HepG2 (cell line): ENCODE data around the gene SASH1. TPM values are rescaled to one million over a fixed set of nuclear protein-coding genes. Genes with fewer than 3 reads are reported as not detected.

Source experiments
- ATAC-seq: fragments of 200-7000 bp; cut with Tn5 transposase; 3 replicates; pipeline ENCODE4 v1.9.1; 2020; ENCODE audit warnings: mild to moderate bottlenecking, moderate library complexity
- BruUV-seq: library from RNA; stranded (reverse); fragments of 400-500 nt; replicated peaks from 2 replicates; lab custom pipeline; 2021; lab: Mats Ljungman, UMichigan
- CTCF ChIA-PET: fragments of 300-600 bp; formaldehyde crosslinking; extraction: SDS; loops from one replicate; lab custom pipeline; 2021; ENCODE audit warnings: low total read pairs, inconsistent platforms, low intra/inter-chr PET ratio; lab: Yijun Ruan, JAX
- POLR2A ChIA-PET: fragments of 350-600 bp; sonication (Branson Sonifier 250); formaldehyde crosslinking; loops from one replicate; lab custom pipeline; 2020; ENCODE audit warnings: antibody characterized with exemption, inconsistent platforms; lab: Yijun Ruan, JAX
- DNase-seq: peaks from one replicate; pipeline ENCODE4 v3.0.0-alpha.2; 2015; ENCODE audit warnings: low spot score
- FAIRE-seq: peaks from 3 replicates; lab custom pipeline; 2011; peaks lifted over from hg19 to GRCh38; lab: Jason Lieb, UNC
- H2AFZ ChIP-seq: one replicate; pipeline ENCODE4 v1.6.1; 2011; ENCODE audit warnings: low read length, inconsistent platforms
- H3K27ac ChIP-seq: fragments of 300-600 bp; 3 replicates; pipeline ENCODE4 v1.8.0; 2011; ENCODE audit warnings: mixed run types, mild to moderate bottlenecking, mixed read lengths, low read length, inconsistent platforms; ENCODE audit not compliant: insufficient read depth; ENCODE audit errors: extremely low read length
- H3K27me3 ChIP-seq, 2 experiments: fragments of 200-600 bp in 1 of 2; 2 replicates in 1 of 2; 3 replicates in 1 of 2; pipeline versions ENCODE4 v1.6.0 to v1.8.0; 2011; ENCODE audit warnings: low read length in 2 of 2, mild to moderate bottlenecking in 2 of 2, moderate library complexity in 2 of 2, inconsistent platforms in 1 of 2; ENCODE audit not compliant: insufficient read depth in 2 of 2, control insufficient read depth in 1 of 2
- H3K36me3 ChIP-seq, 2 experiments: fragments of 200-600 bp in 1 of 2; replicated peaks in 1 of 2; 2 replicates in 1 of 2; 3 replicates in 1 of 2; pipeline versions ENCODE4 v1.5.1 to v1.8.0; 2011; ENCODE audit warnings: low read length in 2 of 2, inconsistent platforms in 1 of 2; ENCODE audit not compliant: insufficient read depth in 2 of 2, control insufficient read depth in 1 of 2
- H3K4me1 ChIP-seq: 2 replicates; pipeline ENCODE4 v1.5.1; 2012; ENCODE audit warnings: low read length, inconsistent platforms; ENCODE audit not compliant: insufficient read depth
- H3K4me2 ChIP-seq: 2 replicates; pipeline ENCODE4 v1.6.0; 2011; ENCODE audit warnings: low read depth, low read length, inconsistent platforms
- H3K4me3 ChIP-seq, 3 experiments: fragments of 200-600 bp in 1 of 3; sonication (generic), shearing (Covaris generic) in 1 of 3; replicated peaks in 1 of 3; 2 replicates each; pipeline ENCODE4 v1.5.1; 2011 to 2016; ENCODE audit warnings: low read length in 3 of 3, inconsistent platforms in 2 of 3, low read depth in 2 of 3, mild to moderate bottlenecking in 2 of 3, control low read depth in 1 of 3, mixed read lengths in 1 of 3; ENCODE audit not compliant: insufficient read depth in 1 of 3
- H3K79me2 ChIP-seq: one replicate; pipeline ENCODE4 v1.6.1; 2011; ENCODE audit warnings: low read length, inconsistent platforms; ENCODE audit not compliant: insufficient read depth
- H3K9ac ChIP-seq: 2 replicates; pipeline ENCODE4 v1.6.0; 2011; ENCODE audit warnings: mild to moderate bottlenecking, low read depth, low read length, inconsistent platforms; ENCODE audit not compliant: insufficient read depth
- H3K9me3 ChIP-seq: 2 replicates; pipeline ENCODE4 v1.5.1; 2012; ENCODE audit warnings: mild to moderate bottlenecking, low read length
- H4K20me1 ChIP-seq: 2 replicates; pipeline ENCODE4 v1.6.0; 2011; ENCODE audit warnings: inconsistent platforms, mild to moderate bottlenecking, low read length, moderate library complexity; ENCODE audit not compliant: insufficient read depth
- GLI4 ChIP-seq: sonication (generic); formaldehyde crosslinking; IDR thresholded peaks from 2 replicates; pipeline ENCODE4 v1.5.1; 2020; ENCODE audit warnings: missing genetic modification reagents, mild to moderate bottlenecking, moderate library complexity, borderline replicate concordance
- RARA ChIP-seq: IDR thresholded peaks from 2 replicates; pipeline ENCODE4 v1.6.1; 2016; ENCODE audit warnings: missing genetic modification reagents, missing compliant biosample characterization
- RFX1 ChIP-seq: fragments of 450-650 bp; IDR thresholded peaks from 2 replicates; pipeline ENCODE4 v1.6.1; 2017
- RFX3 ChIP-seq: IDR thresholded peaks from 2 replicates; pipeline ENCODE4 v1.6.1; 2016; ENCODE audit warnings: missing biosample characterization, missing genetic modification reagents
- TEF ChIP-seq: sonication (generic); formaldehyde crosslinking; IDR thresholded peaks from 2 replicates; pipeline ENCODE4 v1.5.0; 2020; ENCODE audit warnings: missing genetic modification reagents
- TRAFD1 ChIP-seq: sonication (generic); formaldehyde crosslinking; IDR thresholded peaks from 2 replicates; pipeline ENCODE4 v1.5.1; 2020; ENCODE audit warnings: missing genetic modification reagents, mild to moderate bottlenecking, borderline replicate concordance
- ZBTB49 ChIP-seq: sonication (generic); formaldehyde crosslinking; IDR thresholded peaks from 2 replicates; pipeline ENCODE4 v1.4.0; 2020; ENCODE audit warnings: missing genetic modification reagents, borderline replicate concordance
- ZNF883 ChIP-seq: sonication (generic); formaldehyde crosslinking; IDR thresholded peaks from 2 replicates; pipeline ENCODE4 v1.5.1; 2020; ENCODE audit warnings: mild to moderate bottlenecking, missing genetic modification reagents; ENCODE audit errors: not compliant biosample characterization
- WGBS: methylation state at CpG from one replicate; pipeline ENCODE4 v1.1.6; 2017; ENCODE audit warnings: low lambda C conversion rate; 5-methylcytosine and 5-hydroxymethylcytosine counted together
- in situ Hi-C: cut with HindIII; loops from 2 replicates; pipeline ENCODE4 v1.10.0; 2017; ENCODE audit warnings: low pct_unique_long_range_greater_than_20kb; ENCODE audit not compliant: extremely low pct_ligation_motif_present
- intact Hi-C: fragments of 100-400 bp; cut with micrococcal nuclease; formaldehyde crosslinking; loops from one replicate; pipeline ENCODE4 v1.10.0; 2022; ENCODE audit not compliant: unreplicated experiment
- polyA plus RNA-seq, 8 experiments: library from polyadenylated mRNA; depleted of rRNA in 3 of 8; stranded (reverse) in 7 of 8; unstranded in 1 of 8; fragments of >200 nt; fragmentation: Illumina TruSeq in 4 of 8; extraction: Trizol in 4 of 8; gene quantifications; 2 replicates each; pipeline versions ENCODE4 v1.2.1 to v1.2.3, GENCODE V29; 2011 to 2016; ENCODE audit warnings: low read depth in 4 of 8, missing spikeins in 1 of 8, mixed read lengths in 1 of 8; ENCODE audit not compliant: insufficient read depth in 1 of 8
- total RNA-seq, 5 experiments: library from RNA; depleted of rRNA; stranded (reverse); fragments of >200 nt; fragmentation: Illumina TruSeq; extraction: Trizol; gene quantifications; 2 replicates each; pipeline ENCODE4 v1.2.3, GENCODE V29; 2016; ENCODE audit warnings: low read depth in 1 of 5
- TF ChIP-seq, protein P1 (sequence below): sonication (generic); formaldehyde crosslinking; IDR thresholded peaks from 2 replicates; pipeline ENCODE4 v1.5.0; 2020; ENCODE audit warnings: missing genetic modification reagents

The SASH1 gene
- total and polyA plus RNA-seq, 2 of the 13 experiments (the other 11 are each of a cell fraction or from before 2014, with no cell fraction given), result 7.5 to 8.2 TPM

- no peak for DNase-seq
- WGBS, result 94% methylated on average over 6 of the region's 6 CpGs
- no peak overlapping the region for H3K27ac ChIP-seq
- no peak overlapping the region for H2AFZ ChIP-seq
- H3K4me3 ChIP-seq, result no peak overlapping the region
- no peaks in the 10 kb centered on the region for H3K27me3 ChIP-seq
- ChIA-PET CTCF (no interaction called here), POLR2A (no interaction called here)
- no peak for ATAC-seq
- intact Hi-C loops (no loop called here), in situ Hi-C loops (no loop called here)
- H3K36me3 ChIP-seq, result no peaks in the 10 kb centered on the region; a peak in 1 of 5 replicates
- no peaks in the 10 kb centered on the region for H4K20me1 ChIP-seq
- no peaks in the 10 kb centered on the region for H3K9me3 ChIP-seq
- H3K79me2 ChIP-seq, result no peaks in the 10 kb centered on the region
- H3K4me2 ChIP-seq, result no peak overlapping the region
- H3K4me1 ChIP-seq, result no peaks in the 10 kb centered on the region
- FAIRE-seq, result no peak
- TF ChIP-seq TRAFD1 (no peak), RFX3 (peak; percentile 46; the same call in 1 of the 2 replicates), RFX1 (peak; percentile 30; the same call in 1 of the 2 replicates)
- BruUV-seq, result no TSS peak
- no peak overlapping the region for H3K9ac ChIP-seq
Measured at GRCh38 chr6:148509800-148510581, 167.4 kb downstream of the SASH1 start.

GRCh38 chr6:148513145-148514071 is 170.8 kb downstream of the SASH1 start:
- Histone ChIP-seq H2AFZ (no peak overlapping the region), H4K20me1 (no peaks in the 10 kb centered on the region), H3K4me2 (no peak overlapping the region), H3K4me1 (no peaks in the 10 kb centered on the region), H3K4me3 (no peak overlapping the region), H3K9ac (no peak overlapping the region), H3K9me3 (no peaks in the 10 kb centered on the region), H3K27ac (no peak overlapping the region), H3K79me2 (no peaks in the 10 kb centered on the region), H3K27me3 (no peaks in the 10 kb centered on the region), H3K36me3 (peaks cover 0 to 2% of the 10 kb centered on the region in 2 experiments; a peak in 3 of 5 replicates)
- ChIA-PET CTCF (no interaction called here), POLR2A (no interaction called here)
- no peak for FAIRE-seq
- ATAC-seq, result no peak
- intact Hi-C loops (no loop called here), in situ Hi-C loops (no loop called here)
- no peak for DNase-seq
- no TSS peak for BruUV-seq
- 94% methylated on average over 14 of the region's 14 CpGs for WGBS
- TF ChIP-seq RARA, result no peak
- TF ChIP-seq, protein P1, sequence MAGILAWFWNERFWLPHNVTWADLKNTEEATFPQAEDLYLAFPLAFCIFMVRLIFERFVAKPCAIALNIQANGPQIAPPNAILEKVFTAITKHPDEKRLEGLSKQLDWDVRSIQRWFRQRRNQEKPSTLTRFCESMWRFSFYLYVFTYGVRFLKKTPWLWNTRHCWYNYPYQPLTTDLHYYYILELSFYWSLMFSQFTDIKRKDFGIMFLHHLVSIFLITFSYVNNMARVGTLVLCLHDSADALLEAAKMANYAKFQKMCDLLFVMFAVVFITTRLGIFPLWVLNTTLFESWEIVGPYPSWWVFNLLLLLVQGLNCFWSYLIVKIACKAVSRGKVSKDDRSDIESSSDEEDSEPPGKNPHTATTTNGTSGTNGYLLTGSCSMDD (CRISPR knock-in tag), result no peak
- TF ChIP-seq ZBTB49 (CRISPR knock-in tag), result no peak
- no peak for TF ChIP-seq TEF (CRISPR knock-in tag)
- no peak for TF ChIP-seq ZNF883
- TF ChIP-seq GLI4, result no peak
